ENCODE data around the gene MARK4.
"Not testable (repeated sequence)": the region's sequence is repeated elsewhere in the genome, so short reads cannot be mapped to it uniquely, and the experiment has no call there.

MARK4 gene

GRCh38 chr19:45265375-45265774, 14.3 kb downstream of the MARK4 start:
- POLR2A ChIA-PET, result no interaction called here
- TF ChIP-seq CTCF (IDR thresholded peaks at IDR 0.05; ENCODE audit: control extremely low read depth, extremely low read depth, low read depth, missing control alignments), result no peak
- CTCF ChIA-PET, result interaction anchor here (1.4 kb wide), 1 partner anchor 9 kb away, joined by 4 read pairs; no protein-coding TSS in a partner anchor
- no peak for DNase-seq (ENCODE audit: extremely low spot score)

GRCh38 chr19:45267296-45267695, 16.2 kb downstream of the MARK4 start:
- no peak for TF ChIP-seq CTCF (IDR thresholded peaks at IDR 0.05; ENCODE audit: control extremely low read depth, extremely low read depth, low read depth, missing control alignments)
- DNase-seq (ENCODE audit: extremely low spot score), result no peak
- ChIA-PET POLR2A (interaction anchor here (0.5 to 0.6 kb wide), 2 partner anchors 18 to 575 kb away, joined by 3 to 7 read pairs; no protein-coding TSS in a partner anchor), CTCF (interaction anchor here (0.7 kb wide), 1 partner anchor 13 kb away, joined by 4 read pairs; no protein-coding TSS in a partner anchor)

- DNase-seq (ENCODE audit: extremely low spot score); POLR2A ChIA-PET; CTCF ChIA-PET: not testable (repeated sequence)
These were observed 18.9 kb downstream of the MARK4 start for GRCh38 chr19:45269939-45270338.

- ChIA-PET CTCF (interaction anchor here (1.0 kb wide), 1 partner anchor 10 kb away, joined by 3 read pairs; no protein-coding TSS in a partner anchor), POLR2A (no interaction called here)
- no peak for DNase-seq (ENCODE audit: extremely low spot score)
- TF ChIP-seq CTCF (IDR thresholded peaks at IDR 0.05; ENCODE audit: control extremely low read depth, extremely low read depth, low read depth, missing control alignments), result no peak
These were observed 20.1 kb downstream of the MARK4 start for GRCh38 chr19:45271098-45271734.

- ChIA-PET CTCF (interaction anchor here (1.0 kb wide), 1 partner anchor 10 kb away, joined by 3 read pairs; no protein-coding TSS in a partner anchor), POLR2A (no interaction called here)
- TF ChIP-seq CTCF (IDR thresholded peaks at IDR 0.05; ENCODE audit: control extremely low read depth, extremely low read depth, low read depth, missing control alignments), result no peak
- DNase-seq (ENCODE audit: extremely low spot score), result no peak
These were observed 20.7 kb downstream of the MARK4 start for GRCh38 chr19:45271735-45272108.

- CTCF ChIA-PET, result no interaction called here
- TF ChIP-seq CTCF (IDR thresholded peaks at IDR 0.05; ENCODE audit: control extremely low read depth, extremely low read depth, low read depth, missing control alignments), result no peak
- POLR2A ChIA-PET, result no interaction called here
- no peak for DNase-seq (ENCODE audit: extremely low spot score)
These were observed 22.4 kb downstream of the MARK4 start for GRCh38 chr19:45273521-45273855.

- CTCF ChIA-PET, result interaction anchor here (1.8 kb wide), 1 partner anchor 11 kb away, joined by 4 read pairs; no protein-coding TSS in a partner anchor
- POLR2A ChIA-PET, result no interaction called here
- no peak for TF ChIP-seq CTCF (IDR thresholded peaks at IDR 0.05; ENCODE audit: control extremely low read depth, extremely low read depth, low read depth, missing control alignments)
- DNase-seq (ENCODE audit: extremely low spot score), result no peak
These were observed 24.4 kb downstream of the MARK4 start for GRCh38 chr19:45275370-45275971.

Data from GM10248 (cell line).